22Rv1 (cell line): Measurements from ENCODE around the gene OLFM4.
"Not testable (repeated sequence)": the region's sequence is repeated elsewhere in the genome, so short reads cannot be mapped to it uniquely, and the experiment has no call there.

ENCODE experiments used
- H3K27ac ChIP-seq: fragments of 450-650 bp; 2 replicates; pipeline ENCODE4 v1.5.1; 2017
- ZFX ChIP-seq: fragments of 450-650 bp; IDR thresholded peaks from 2 replicates; pipeline ENCODE4 v1.6.1; 2017; ENCODE audit warnings: antibody characterized with exemption, borderline replicate concordance
- TF ChIP-seq, protein P1 (sequence below): fragments of 450-650 bp; IDR thresholded peaks from 2 replicates; pipeline ENCODE4 v1.5.1; 2017; ENCODE audit warnings: mild to moderate bottlenecking

Gene OLFM4

DNA sequence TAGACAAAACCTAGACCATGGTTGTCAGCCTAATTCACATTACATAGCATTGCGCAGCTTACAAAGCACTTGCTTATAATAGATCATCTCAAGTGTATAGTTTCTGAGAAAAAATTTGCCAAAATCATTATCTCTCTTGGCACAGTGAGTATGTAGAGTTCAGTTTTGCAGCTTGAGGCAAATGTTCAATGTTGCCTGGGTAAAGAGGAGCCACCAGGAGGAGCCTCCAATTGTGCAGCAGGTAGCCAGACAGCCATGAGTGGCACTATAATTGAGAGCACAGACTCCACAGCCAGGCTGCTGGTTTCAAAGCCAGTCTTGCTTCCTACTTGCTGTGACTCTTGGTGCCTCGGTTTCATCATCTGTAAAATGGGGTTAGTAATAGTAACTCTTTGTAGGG is 24.0 kb upstream of the OLFM4 start:
- TF ChIP-seq, protein P1, sequence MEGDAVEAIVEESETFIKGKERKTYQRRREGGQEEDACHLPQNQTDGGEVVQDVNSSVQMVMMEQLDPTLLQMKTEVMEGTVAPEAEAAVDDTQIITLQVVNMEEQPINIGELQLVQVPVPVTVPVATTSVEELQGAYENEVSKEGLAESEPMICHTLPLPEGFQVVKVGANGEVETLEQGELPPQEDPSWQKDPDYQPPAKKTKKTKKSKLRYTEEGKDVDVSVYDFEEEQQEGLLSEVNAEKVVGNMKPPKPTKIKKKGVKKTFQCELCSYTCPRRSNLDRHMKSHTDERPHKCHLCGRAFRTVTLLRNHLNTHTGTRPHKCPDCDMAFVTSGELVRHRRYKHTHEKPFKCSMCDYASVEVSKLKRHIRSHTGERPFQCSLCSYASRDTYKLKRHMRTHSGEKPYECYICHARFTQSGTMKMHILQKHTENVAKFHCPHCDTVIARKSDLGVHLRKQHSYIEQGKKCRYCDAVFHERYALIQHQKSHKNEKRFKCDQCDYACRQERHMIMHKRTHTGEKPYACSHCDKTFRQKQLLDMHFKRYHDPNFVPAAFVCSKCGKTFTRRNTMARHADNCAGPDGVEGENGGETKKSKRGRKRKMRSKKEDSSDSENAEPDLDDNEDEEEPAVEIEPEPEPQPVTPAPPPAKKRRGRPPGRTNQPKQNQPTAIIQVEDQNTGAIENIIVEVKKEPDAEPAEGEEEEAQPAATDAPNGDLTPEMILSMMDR, result no peak
- no peak for TF ChIP-seq ZFX
- no peak overlapping the region for H3K27ac ChIP-seq

DNA sequence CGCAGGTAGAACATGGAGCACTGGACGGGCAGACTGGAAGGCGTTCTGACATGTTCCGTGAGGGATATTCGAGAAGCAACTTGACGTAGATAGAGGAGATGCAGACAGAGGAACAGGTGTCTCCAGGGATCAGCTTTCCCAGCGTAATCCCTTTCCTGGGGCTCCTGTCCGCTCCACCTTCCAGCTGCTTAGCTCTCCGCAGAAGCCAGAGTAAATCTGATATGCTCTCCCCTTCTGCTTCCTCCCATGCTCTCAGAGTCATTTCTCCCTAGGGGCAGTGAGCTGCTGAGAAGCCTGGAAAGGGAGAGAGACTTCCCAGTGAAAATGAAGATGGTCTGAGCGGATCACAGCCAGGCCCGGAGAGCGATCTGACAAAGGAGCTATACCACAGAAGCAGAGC is 23.0 kb upstream of the OLFM4 start:
- TF ChIP-seq, protein P1, result no peak
- no peak for TF ChIP-seq ZFX
- H3K27ac ChIP-seq, result no peak overlapping the region

DNA sequence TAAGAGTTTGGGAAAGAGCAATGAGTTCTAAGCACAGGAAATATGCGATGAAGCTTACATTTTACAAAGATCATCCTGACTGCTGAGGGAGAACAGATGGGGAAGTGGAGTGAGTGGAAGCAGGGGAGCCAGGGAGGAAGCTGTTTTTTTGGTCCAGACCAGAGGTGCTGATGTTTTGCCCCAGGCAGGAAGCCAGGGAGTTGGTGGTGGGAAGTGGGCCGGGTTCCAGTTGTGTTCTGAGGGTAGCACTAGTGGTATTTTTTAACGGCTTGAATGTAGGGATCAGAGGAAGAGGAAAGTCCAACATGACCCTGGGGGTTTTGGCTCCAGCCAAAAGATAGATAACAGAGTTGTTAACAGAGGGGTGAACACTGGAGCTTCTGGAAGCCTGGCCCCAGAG is 20.7 kb upstream of the OLFM4 start:
- TF ChIP-seq ZFX, result no peak
- TF ChIP-seq, protein P1, result no peak
- no peak overlapping the region for H3K27ac ChIP-seq

DNA sequence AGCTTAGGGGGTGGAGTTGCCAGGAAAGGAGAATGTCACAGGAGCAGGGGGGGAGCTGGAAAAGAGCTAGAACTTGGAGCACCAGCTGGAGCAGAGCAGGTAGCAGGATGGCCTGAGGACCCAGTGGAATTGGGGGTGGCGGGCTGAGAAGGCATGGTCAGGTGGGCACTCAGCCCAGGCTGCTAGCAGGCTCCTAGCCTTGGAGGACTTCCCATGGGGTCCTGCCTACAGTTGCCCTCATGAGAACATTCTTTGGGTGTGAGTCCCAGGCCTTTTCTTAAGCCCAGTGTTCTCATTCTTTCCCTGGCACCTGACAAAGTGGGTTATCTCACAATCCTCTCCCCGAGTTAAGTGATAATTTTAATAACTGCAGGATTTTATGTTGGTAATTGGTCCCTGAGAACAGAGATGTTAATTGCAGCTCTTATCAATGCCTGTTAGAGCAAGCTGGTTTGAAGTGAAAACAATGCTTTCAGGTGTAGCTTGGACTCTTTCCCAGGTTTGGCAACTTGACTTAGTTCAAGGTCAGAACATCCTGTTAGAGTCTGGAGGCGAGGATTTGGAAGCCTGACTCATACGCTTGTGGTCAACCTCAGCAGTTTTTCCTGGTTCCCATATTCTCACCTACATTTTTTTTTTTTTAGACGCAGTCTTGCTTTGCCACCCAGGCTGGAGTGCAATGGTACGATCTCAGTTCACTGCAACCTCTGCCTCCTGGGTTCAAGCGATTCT is 18.1 kb upstream of the OLFM4 start:
- H3K27ac ChIP-seq, result no peak overlapping the region
- TF ChIP-seq ZFX, result no peak
- TF ChIP-seq, protein P1, result no peak

DNA sequence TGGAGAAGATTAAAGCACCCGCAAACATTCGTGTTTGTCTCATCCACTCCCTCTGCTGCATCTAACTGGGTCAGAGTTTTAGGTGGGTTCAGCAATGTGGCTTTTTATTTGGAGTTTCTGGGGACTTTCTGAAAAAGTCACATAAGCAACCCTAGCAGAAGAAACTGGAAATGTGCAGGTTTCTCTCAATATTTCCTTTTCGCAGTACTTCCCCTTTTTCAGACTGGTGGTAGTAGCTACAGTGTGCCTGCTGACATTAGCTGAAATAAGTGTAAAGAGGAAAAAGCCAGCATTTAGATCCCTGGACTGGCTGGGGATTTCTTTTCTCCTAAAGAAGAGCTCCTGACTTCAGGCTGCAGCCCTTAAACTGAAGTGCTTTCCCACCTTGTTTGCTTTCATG is 15.9 kb upstream of the OLFM4 start:
- no peak overlapping the region for H3K27ac ChIP-seq
- TF ChIP-seq ZFX, result no peak
- TF ChIP-seq, protein P1, result no peak

DNA sequence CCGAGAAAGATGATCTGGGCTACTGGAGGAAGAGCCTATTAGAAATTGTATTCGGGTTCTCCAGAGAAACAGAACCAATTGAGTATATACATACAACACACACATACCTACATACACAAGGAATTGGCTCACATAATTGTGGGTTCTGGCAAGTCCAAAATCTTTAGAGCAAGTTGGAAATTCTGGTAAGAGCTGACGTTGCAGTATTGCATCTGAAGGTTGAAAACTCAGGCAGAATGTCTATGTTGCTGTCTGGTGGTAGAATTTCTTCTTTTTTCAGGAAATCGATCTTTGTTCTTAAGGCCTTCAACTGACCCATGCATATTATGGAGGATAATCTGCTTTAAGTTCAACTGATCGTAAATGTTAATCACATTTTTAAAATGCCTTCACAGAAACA is 15.5 kb upstream of the OLFM4 start:
- TF ChIP-seq, protein P1, result no peak
- TF ChIP-seq ZFX, result no peak
- no peak overlapping the region for H3K27ac ChIP-seq

DNA sequence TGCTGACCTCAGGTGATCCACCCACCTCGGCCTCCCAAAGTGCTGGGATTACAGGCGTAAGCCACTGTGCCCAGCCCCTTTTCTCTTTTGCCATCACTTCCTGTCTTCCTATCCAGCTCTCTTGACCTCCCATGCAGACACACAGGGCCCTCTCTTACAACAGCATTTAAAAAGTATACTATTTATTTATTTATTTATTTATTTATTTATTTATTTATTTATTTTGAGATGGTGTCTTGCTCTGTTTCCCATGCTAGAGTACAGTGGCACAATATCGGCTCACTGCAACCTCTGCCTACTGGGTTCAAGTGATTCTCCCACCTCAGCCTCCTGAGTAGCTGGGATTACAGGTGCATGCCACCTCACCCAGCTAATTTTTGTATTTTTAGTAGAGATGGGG is 14.6 kb upstream of the OLFM4 start:
- not testable (repeated sequence) for H3K27ac ChIP-seq
